ENCODE results near the gene SPRR2D.
"Not testable (repeated sequence)": the region's sequence is repeated elsewhere in the genome, so short reads cannot be mapped to it uniquely, and the experiment has no call there.

SPRR2D gene

DNA sequence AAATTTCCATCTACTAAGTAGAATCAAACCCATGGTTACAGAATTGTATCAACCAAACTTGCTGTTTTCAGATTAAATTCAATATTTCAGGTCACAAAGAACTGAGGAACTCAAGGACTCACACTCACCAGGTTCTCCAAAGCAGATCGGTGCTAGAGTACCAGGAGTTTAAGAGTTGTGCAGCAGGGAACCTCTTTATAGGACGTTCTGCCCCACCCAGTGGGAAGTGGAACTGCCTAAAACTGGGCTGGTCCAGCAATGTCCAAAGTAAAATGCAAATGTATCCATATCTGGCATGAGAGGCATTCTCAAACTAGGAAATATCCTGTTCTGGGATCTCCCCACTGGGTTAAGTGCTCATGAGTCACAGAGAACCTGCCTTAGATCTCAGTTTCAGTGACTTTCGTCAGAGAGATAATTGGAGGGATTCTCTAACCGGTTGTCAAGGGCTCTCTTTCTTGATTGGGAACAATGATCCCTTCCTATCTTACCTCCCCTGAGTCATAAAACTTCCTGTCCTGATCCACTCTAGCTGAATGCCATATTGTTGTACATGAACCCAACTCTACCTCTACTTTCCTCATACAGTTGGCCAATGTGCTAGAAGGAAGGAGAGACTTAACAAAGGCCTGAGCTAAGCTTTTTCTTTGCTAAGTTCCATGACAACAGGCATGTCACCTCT lies at the start of gene SPRR2D:
TSS of gene SPRR2D (minus strand) at position 171 of the 682 bp plus-strand sequence. CDS start 774 bp downstream, outside the sequence.
- DNase-seq (ENCODE audit: low read depth in 2 of 2): no peak

- DNase-seq (ENCODE audit: low read depth in 2 of 2): no peak
These were observed 46.7 kb upstream of the SPRR2D start for GRCh38 chr1:153087652-153088051.

DNA sequence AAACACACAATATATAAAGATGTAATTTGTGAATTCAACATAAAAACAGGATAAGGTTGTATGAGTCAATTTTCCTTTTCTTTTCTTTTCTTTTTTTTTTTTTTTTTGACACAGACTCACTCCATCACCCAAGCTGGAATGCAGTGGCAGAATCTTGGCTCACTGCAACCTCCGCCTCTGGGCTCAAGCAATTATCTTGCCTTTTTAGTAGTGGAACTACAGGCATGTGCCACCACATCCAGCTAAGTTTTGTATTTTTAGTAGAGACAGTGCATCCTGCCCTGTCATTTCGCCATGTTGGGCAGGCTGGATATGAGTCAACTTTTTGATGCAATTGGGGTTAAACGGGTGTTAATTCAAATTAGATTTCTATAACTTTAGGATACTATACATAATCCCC lies 40.8 kb upstream of the SPRR2D start:
- no peak for DNase-seq (ENCODE audit: low read depth in 2 of 2)

GRCh38 chr1:153072806-153073726 lies 32.1 kb upstream of the SPRR2D start:
- no peak for DNase-seq (ENCODE audit: low read depth in 2 of 2)

DNA sequence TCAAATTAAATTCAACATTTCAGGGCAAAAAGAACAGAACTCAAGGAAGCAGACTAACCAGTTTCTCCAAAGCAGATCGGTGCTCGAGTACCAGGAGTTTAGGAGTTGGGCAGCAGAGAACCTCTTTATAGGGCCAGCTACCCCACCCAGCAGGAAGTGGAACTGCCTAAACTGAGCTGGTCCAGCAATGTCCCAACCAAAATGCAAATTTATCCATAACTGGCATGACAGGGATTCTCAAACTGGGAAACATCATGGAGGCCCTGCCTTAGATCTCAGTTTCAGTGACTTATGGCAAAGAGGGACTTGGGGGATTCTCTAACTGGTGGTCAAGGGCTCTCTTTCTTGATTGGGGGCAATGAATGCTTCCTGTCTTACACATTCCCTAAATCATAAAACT lies 30.6 kb upstream of the SPRR2D start, which contains the start of gene SPRR2B:
TSS of gene SPRR2B (minus strand) at position 101 of the 400 bp plus-strand sequence. CDS start 772 bp downstream, outside the sequence.
- DNase-seq (ENCODE audit: low read depth in 2 of 2): no peak

- no peak for DNase-seq (ENCODE audit: low read depth in 2 of 2)
These were observed 29.3 kb upstream of the SPRR2D start for GRCh38 chr1:153070243-153070642.

DNA sequence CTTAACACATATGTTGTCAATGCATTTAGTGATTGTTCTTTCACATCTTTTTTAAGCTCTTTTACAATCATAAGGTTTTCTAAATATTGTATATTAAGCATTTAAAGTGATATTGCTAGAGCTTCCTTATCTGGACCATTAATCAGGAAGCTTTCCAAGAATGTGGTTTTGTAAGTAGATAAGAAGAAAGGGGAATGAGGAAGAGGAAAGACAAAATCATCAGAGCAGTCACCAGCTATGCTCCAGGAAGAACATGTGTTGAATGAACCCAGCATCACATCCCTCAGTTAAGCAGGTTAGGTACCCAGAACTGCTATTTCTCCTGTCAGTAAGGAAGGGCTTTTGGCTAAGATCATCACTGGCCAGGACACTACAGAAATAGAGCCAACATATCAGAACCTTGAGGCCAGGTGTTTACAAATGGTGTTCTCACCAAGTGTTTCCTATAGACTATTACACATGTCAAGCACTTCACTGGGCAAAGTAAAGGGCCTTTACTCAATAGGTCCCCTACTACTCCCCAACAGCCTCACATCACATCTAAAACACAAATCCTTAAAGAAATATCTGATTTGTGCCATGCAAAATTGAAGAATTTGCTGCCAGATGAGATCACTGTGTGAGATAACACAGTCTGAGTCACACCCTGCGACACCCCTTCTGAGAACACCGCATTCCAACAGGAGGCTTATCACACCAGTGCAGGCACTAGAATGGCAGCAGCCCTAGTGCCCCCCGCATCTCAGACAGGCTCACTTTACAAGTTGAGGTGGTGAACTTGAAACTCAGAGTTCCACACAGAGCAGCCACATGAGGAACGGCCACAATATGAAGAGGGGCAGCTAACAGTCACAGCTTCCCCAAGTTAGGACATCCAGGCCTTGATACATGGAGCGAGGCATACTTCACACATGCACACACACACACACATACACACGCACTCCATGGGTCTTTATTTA lies 18.2 kb upstream of the SPRR2D start:
- DNase-seq (ENCODE audit: low read depth in 2 of 2): no peak

GRCh38 chr1:153058154-153058553 lies 17.2 kb upstream of the SPRR2D start:
- DNase-seq (ENCODE audit: low read depth in 2 of 2): no peak

GRCh38 chr1:153057375-153057774 lies 16.5 kb upstream of the SPRR2D start, which contains the start of gene SPRR2A:
SPRR2A (minus strand) TSS chr1:153057512; CDS start chr1:153056735, 777 bp downstream.
- DNase-seq (ENCODE audit: low read depth in 2 of 2): no peak

GRCh38 chr1:153056111-153056510 lies 15.2 kb upstream of the SPRR2D start:
- not testable (repeated sequence) for DNase-seq (ENCODE audit: low read depth in 2 of 2)

DNA sequence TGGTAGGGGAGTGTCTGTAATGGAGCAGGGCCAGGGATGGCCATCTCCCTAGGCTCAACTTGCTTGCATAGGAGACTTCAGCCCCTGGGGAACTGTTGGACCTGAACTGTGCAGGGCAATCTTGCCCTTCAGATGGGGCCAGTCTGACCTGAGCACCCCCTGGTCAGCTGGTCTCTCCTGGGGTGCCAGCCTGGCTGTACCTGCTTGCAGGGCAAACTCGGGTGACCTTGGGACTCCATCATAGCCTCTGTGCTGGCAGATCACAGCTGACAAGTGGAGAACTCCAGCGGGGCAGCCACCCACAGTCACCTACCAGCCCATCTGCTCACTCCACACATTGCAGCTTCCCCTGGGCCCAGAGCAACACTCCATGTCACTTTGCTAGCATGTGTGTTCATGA lies 8.3 kb upstream of the SPRR2D start:
- DNase-seq (ENCODE audit: low read depth in 2 of 2): no peak

GRCh38 chr1:153035211-153035610 lies 5.7 kb downstream of the SPRR2D start:
- DNase-seq (ENCODE audit: low read depth in 2 of 2): no peak

GRCh38 chr1:153032677-153033308 lies 8.1 kb downstream of the SPRR2D start:
- no peak for DNase-seq (ENCODE audit: low read depth in 2 of 2)

DNA sequence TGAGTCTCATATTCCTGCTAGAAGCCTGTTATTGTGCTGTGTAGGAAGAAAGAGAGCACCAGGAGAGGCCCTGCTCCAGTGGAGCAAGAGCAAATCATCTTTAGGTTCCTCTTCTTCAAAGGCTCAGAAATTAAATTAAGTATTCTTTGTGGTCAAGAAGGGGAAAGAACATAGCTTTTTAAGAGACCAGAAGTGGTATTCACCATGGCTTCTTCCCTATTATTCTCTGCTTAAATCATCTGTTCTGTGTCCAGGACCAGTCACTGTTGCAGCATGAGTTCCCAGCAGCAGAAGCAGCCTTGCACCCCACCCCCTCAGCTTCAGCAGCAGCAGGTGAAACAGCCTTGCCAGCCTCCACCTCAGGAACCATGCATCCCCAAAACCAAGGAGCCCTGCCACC lies 8.8 kb downstream of the SPRR2D start:
- no peak for DNase-seq (ENCODE audit: low read depth in 2 of 2)

DNA sequence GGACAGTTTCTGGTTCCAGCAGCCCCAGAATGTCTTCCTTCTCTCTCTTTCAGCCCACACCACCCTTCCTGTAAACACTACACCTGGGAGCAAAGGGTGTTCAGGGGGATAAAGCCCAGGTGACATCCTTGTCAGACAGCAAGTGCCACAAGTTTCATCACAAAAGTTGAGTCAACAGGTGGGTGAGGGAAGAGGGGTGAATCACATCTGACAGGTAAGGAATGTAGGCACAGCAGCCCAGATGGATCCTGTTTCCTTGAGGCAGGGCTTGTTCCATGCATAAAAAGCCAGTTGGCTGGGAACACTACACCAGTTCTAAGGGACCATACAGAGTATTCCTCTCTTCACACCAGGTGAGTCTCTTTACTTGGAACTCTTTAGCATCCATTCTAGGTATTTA lies 10.0 kb downstream of the SPRR2D start, which contains the start of gene SPRR1B:
TSS of gene SPRR1B (plus strand) at position 309 of the 400 bp plus-strand sequence. CDS start 1,143 bp downstream, outside the sequence.
- no peak for DNase-seq (ENCODE audit: low read depth in 2 of 2)

GRCh38 chr1:153028766-153029165 lies 12.2 kb downstream of the SPRR2D start:
- no peak for DNase-seq (ENCODE audit: low read depth in 2 of 2)

DNA sequence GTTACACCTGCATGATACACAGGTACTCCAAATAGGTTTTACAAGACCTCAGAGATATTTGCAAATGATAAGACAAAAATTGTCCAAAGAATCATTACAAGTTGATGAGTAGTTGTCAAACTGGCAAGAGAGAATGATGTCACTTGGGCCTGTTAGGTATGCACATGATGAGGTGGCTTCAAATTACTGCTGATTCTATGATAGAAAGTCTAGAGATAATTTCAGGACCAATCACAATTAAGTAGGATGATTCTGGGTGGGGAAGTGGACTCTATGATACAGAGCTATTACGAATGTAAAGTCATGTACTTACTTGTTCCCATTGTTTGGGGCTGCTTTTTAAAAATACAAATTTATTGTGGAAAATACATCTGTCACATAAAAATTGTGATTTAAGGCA lies 15.1 kb downstream of the SPRR2D start:
- DNase-seq (ENCODE audit: low read depth in 2 of 2): no peak

DNA sequence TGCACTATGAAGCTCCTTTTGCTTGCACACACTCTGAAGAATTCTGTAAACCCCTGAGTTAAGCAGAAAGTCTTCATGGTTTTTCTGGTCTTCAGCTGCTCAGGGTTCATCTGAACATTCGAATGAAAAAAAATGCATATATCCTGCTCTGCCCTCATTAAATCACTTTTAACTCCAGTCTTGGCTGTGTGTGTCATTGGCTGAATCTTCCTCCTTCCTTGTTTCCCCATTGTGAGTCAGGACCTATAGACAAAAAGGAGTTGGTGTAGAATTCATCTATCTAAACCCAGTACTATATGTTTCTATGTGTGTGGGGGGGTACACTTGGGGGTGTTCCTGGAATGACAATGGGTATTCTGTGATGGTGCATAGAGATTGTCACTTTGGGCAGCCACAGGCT lies 16.5 kb downstream of the SPRR2D start:
- DNase-seq (ENCODE audit: low read depth in 2 of 2): no peak

- no peak for DNase-seq (ENCODE audit: low read depth in 2 of 2)
These were observed 17.8 kb downstream of the SPRR2D start for GRCh38 chr1:153023109-153023508.

DNA sequence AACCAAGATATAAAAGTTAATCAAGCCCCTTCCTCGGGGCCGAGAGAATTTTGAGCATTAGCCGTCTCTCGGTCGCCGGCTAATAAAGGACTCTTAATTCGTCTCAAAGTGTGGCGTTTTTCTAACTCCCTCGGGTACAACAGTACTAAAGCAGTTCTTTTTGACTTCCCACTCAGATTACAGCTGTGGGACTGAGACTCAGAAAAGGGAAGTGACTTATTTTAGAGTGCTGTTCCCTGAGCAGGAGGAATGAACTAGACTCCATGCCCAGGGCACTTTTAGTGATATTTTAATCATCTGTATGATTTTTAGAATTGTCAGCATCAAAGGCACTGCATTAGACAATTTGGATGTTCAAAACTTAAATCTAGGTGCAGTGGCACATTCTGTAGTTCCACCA lies 18.6 kb downstream of the SPRR2D start:
- DNase-seq (ENCODE audit: low read depth in 2 of 2): not testable (repeated sequence)

DNA sequence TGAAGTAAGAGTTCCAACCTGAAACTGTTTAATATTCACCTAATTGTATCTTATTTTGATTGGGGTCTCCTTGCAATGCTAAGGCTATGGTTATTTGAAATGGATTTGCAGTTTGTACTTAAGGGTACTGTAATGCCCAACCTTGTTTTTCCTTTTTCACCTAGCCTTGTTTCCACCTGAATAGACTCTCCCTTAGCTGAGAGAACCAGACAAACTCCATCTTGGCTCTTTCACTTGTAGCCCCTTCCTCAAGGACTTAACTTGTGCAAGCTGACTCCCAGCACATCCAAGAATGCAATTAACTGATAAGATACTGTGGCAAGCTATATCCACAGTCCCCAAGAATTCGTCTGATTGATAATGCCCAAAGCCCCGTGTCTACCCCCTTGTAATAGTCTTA lies 19.1 kb downstream of the SPRR2D start:
- not testable (repeated sequence) for DNase-seq (ENCODE audit: low read depth in 2 of 2)

All from stimulated activated CD8-positive, alpha-beta memory T cell treated with anti-CD3 and anti-CD28 coated beads, Interleukin-2, amount 100 ng/mL, for 48 hours (primary cell).